Naive thymus-derived CD4-positive, alpha-beta T cell (primary cell): Measurements from ENCODE around the gene GPHN. TPM values are rescaled to one million over a fixed set of nuclear protein-coding genes. Genes with fewer than 3 reads are reported as not detected.

ENCODE experiments used
- ATAC-seq: fragments of 150-1000 bp; cut with Tn5 transposase; 2 replicates; pipeline ENCODE4 v1.10.0; 2021; ENCODE audit warnings: mild to moderate bottlenecking, moderate library complexity
- CTCF ChIA-PET: fragments of 350-600 bp; sonication (Branson Sonifier 250); formaldehyde crosslinking; loops from one replicate; lab custom pipeline; 2021; ENCODE audit warnings: antibody characterized with exemption; lab: Charles Lee
- POLR2A ChIA-PET: fragments of 350-600 bp; sonication (Branson Sonifier 250); formaldehyde crosslinking; loops from one replicate; lab custom pipeline; 2021; ENCODE audit warnings: antibody characterized with exemption, inconsistent platforms; lab: Charles Lee
- DNase-seq, 9 donors: peaks; one replicate each; pipeline versions ENCODE4 v3.0.0 to v3.0.0-alpha.2; 2020 to 2022; ENCODE audit warnings: mixed read lengths in 1 of 9
- H3K27ac ChIP-seq: one replicate; pipeline ENCODE4 v1.7.0; 2013; ENCODE audit warnings: mild to moderate bottlenecking, low read depth, low read length, moderate library complexity
- H3K27me3 ChIP-seq, 2 donors: one replicate each; pipeline ENCODE4 v1.7.0; 2013; ENCODE audit warnings: low read length in 2 of 2, mild to moderate bottlenecking in 2 of 2, moderate library complexity in 2 of 2; ENCODE audit not compliant: control insufficient read depth in 2 of 2, insufficient read depth in 2 of 2
- H3K36me3 ChIP-seq, 3 experiments: 1 replicate in 2 of 3; 2 replicates in 1 of 3; pipeline ENCODE4 v1.7.0; 2013; ENCODE audit warnings: low read length in 3 of 3, mild to moderate bottlenecking in 3 of 3, moderate library complexity in 1 of 3; ENCODE audit not compliant: insufficient read depth in 3 of 3, control insufficient read depth in 2 of 3
- H3K4me1 ChIP-seq, 2 donors: one replicate each; pipeline ENCODE4 v1.7.0; 2013; ENCODE audit warnings: low read length in 2 of 2, mild to moderate bottlenecking in 2 of 2, moderate library complexity in 1 of 2; ENCODE audit not compliant: control insufficient read depth in 2 of 2, insufficient read depth in 2 of 2
- H3K4me3 ChIP-seq: 2 replicates; pipeline ENCODE4 v1.7.0; 2013; ENCODE audit warnings: mild to moderate bottlenecking, low read length
- H3K9me3 ChIP-seq, 3 experiments: 1 replicate in 2 of 3; 2 replicates in 1 of 3; pipeline ENCODE4 v1.7.0; 2013; ENCODE audit warnings: low read length in 3 of 3; ENCODE audit not compliant: control insufficient read depth in 2 of 3
- H3K27ac Mint-ChIP-seq, 9 donors: one replicate each; pipeline ENCODE4 v1.8.0; 2020 to 2022; ENCODE audit warnings: mixed read lengths in 9 of 9, mild to moderate bottlenecking in 8 of 9, moderate library complexity in 5 of 9, inconsistent platforms in 2 of 9
- H3K27me3 Mint-ChIP-seq, 5 donors: one replicate each; pipeline ENCODE4 v1.8.0; 2021 to 2022; ENCODE audit warnings: mixed read lengths in 5 of 5, mild to moderate bottlenecking in 1 of 5
- H3K36me3 Mint-ChIP-seq, 5 donors: one replicate each; pipeline ENCODE4 v1.8.0; 2020 to 2022; ENCODE audit warnings: mixed read lengths in 5 of 5, mild to moderate bottlenecking in 3 of 5, inconsistent platforms in 1 of 5
- H3K4me1 Mint-ChIP-seq, 7 donors: one replicate each; pipeline ENCODE4 v1.8.0; 2020 to 2022; ENCODE audit warnings: mixed read lengths in 7 of 7, mild to moderate bottlenecking in 3 of 7, inconsistent platforms in 1 of 7
- H3K4me3 Mint-ChIP-seq, 10 donors: one replicate each; pipeline ENCODE4 v1.8.0; 2020 to 2022; ENCODE audit warnings: mild to moderate bottlenecking in 10 of 10, mixed read lengths in 10 of 10, moderate library complexity in 6 of 10, inconsistent platforms in 2 of 10
- H3K9me3 Mint-ChIP-seq, 11 donors: one replicate each; pipeline ENCODE4 v1.8.0; 2020 to 2022; ENCODE audit warnings: mixed read lengths in 11 of 11, mild to moderate bottlenecking in 4 of 11, inconsistent platforms in 1 of 11, moderate library complexity in 1 of 11
- intact Hi-C, 2 donors: fragments of 100-400 bp; cut with micrococcal nuclease; formaldehyde crosslinking; loops; one replicate each; pipeline ENCODE4 v1.15.1; 2023
- polyA plus RNA-seq, 2 donors: library from polyadenylated mRNA; unstranded; fragments of 300-500 nt; fragmentation: Illumina TruSeq; gene quantifications; one replicate each; pipeline ENCODE4 v1.2.3, GENCODE V29; 2021
- total RNA-seq, 6 experiments: library from RNA in 5 of 6; stranded (reverse) in 5 of 6; gene quantifications; 1 replicate in 5 of 6; 2 replicates in 1 of 6; pipeline ENCODE4 v1.2.3 and lab custom pipeline; 2021 to 2026

The GPHN gene
- total and polyA plus RNA-seq, 7 experiments from 2014 or later = 6.0 to 28.1 (median 14.3) TPM

GRCh38 chr14:66853311-66853710, 345.4 kb downstream of the GPHN start:
- H3K27me3 Mint-ChIP-seq = no peaks in the 10 kb centered on the region
- no peaks in the 10 kb centered on the region for H3K27me3 ChIP-seq
- ChIA-PET CTCF (interaction anchor here (0.6 kb wide), 1 partner anchor 76 kb away, joined by 4 read pairs; no protein-coding TSS in a partner anchor), POLR2A (no interaction called here)
- H3K9me3 ChIP-seq = no peaks in the 10 kb centered on the region
- ATAC-seq (no peak), DNase-seq (no peak)
- H3K4me3 ChIP-seq = no peak overlapping the region
- no peak overlapping the region for H3K4me3 Mint-ChIP-seq
- no peaks in the 10 kb centered on the region for H3K4me1 Mint-ChIP-seq
- peaks cover 0 to 41% (median 24%) of the 10 kb centered on the region in 5 donors for H3K36me3 Mint-ChIP-seq
- H3K9me3 Mint-ChIP-seq = peaks cover 0 to 15% (median 5%) of the 10 kb centered on the region in 11 donors
- no peaks in the 10 kb centered on the region for H3K36me3 ChIP-seq
- no peak overlapping the region for H3K27ac Mint-ChIP-seq
- no peaks in the 10 kb centered on the region for H3K4me1 ChIP-seq
- intact Hi-C loops = no loop called here
- no peak overlapping the region for H3K27ac ChIP-seq

- Mint-ChIP-seq H3K27ac (no peak overlapping the region), H3K4me3 (no peak overlapping the region), H3K9me3 (peaks cover 4 to 48% (median 26%) of the 10 kb centered on the region in 11 donors), H3K36me3 (peaks cover 0 to 51% (median 24%) of the 10 kb centered on the region in 5 donors), H3K27me3 (no peaks in the 10 kb centered on the region), H3K4me1 (no peaks in the 10 kb centered on the region)
- POLR2A ChIA-PET = no interaction called here
- no peak overlapping the region for H3K27ac ChIP-seq
- ATAC-seq (no peak), DNase-seq (no peak)
- no peaks in the 10 kb centered on the region for H3K4me1 ChIP-seq
- no peaks in the 10 kb centered on the region for H3K9me3 ChIP-seq
- H3K36me3 ChIP-seq = no peaks in the 10 kb centered on the region
- intact Hi-C loops = no loop called here
- H3K4me3 ChIP-seq = no peak overlapping the region
- no peaks in the 10 kb centered on the region for H3K27me3 ChIP-seq
- CTCF ChIA-PET = no interaction called here
These were observed 349.9 kb downstream of the GPHN start for GRCh38 chr14:66857867-66858266.

GRCh38 chr14:66859063-66859671, 351.2 kb downstream of the GPHN start:
- Histone ChIP-seq H3K36me3 (no peaks in the 10 kb centered on the region), H3K9me3 (no peaks in the 10 kb centered on the region), H3K27me3 (no peaks in the 10 kb centered on the region), H3K4me3 (no peak overlapping the region), H3K4me1 (no peaks in the 10 kb centered on the region), H3K27ac (no peak overlapping the region)
- Mint-ChIP-seq H3K27ac (no peak overlapping the region), H3K9me3 (peaks cover 4 to 55% (median 23%) of the 10 kb centered on the region in 11 donors), H3K36me3 (peaks cover 0 to 42% (median 24%) of the 10 kb centered on the region in 5 donors), H3K4me1 (no peaks in the 10 kb centered on the region), H3K4me3 (no peak overlapping the region), H3K27me3 (no peaks in the 10 kb centered on the region)
- intact Hi-C loops = no loop called here
- ATAC-seq = no peak
- ChIA-PET CTCF (no interaction called here), POLR2A (no interaction called here)
- DNase-seq = no peak

- H3K4me1 Mint-ChIP-seq = no peaks in the 10 kb centered on the region
These were observed 373.6 kb downstream of the GPHN start for GRCh38 chr14:66881596-66881995.

DNA sequence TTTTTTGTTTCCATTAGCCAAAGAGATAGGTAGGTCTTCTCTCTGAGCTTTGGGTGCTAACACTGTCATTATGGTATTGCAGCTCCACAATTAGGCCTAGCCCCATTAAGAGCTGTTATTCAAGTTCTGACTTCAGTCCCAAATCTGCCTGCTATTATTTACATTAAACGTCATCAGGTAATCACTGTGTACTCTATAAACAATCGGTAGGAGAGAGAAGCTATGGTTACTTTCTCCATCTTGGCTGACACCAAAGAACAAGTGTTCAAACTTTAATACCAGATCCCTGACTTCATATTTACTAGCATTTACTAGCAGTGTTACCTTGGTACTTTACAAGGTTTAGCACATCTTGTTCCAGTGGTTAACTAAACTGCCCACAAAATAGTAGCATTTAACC, 376.2 kb downstream of the GPHN start:
- H3K36me3 ChIP-seq = no peaks in the 10 kb centered on the region
- H3K27me3 ChIP-seq = no peaks in the 10 kb centered on the region
- Mint-ChIP-seq H3K4me1 (no peaks in the 10 kb centered on the region), H3K9me3 (peaks cover 5 to 60% (median 20%) of the 10 kb centered on the region in 11 donors), H3K27ac (no peak overlapping the region), H3K27me3 (no peaks in the 10 kb centered on the region), H3K36me3 (peaks cover 7 to 70% (median 58%) of the 10 kb centered on the region in 5 donors), H3K4me3 (no peak overlapping the region)
- H3K4me1 ChIP-seq = no peaks in the 10 kb centered on the region
- H3K27ac ChIP-seq = no peak overlapping the region
- ATAC-seq (no peak), DNase-seq (no peak)
- intact Hi-C loops = no loop called here
- CTCF ChIA-PET = no interaction called here
- H3K9me3 ChIP-seq = no peaks in the 10 kb centered on the region
- POLR2A ChIA-PET = no interaction called here
- H3K4me3 ChIP-seq = no peak overlapping the region

More at GRCh38 chr14:66881596-66881995, 373.6 kb downstream of the GPHN start:
- DNase-seq (no peak), ATAC-seq (no peak)
- Mint-ChIP-seq H3K27ac (no peak overlapping the region), H3K9me3 (peaks cover 8 to 63% (median 22%) of the 10 kb centered on the region in 11 donors), H3K36me3 (peaks cover 2 to 60% (median 52%) of the 10 kb centered on the region in 5 donors), H3K4me3 (no peak overlapping the region), H3K27me3 (no peaks in the 10 kb centered on the region)
- Histone ChIP-seq H3K4me3 (no peak overlapping the region), H3K4me1 (no peaks in the 10 kb centered on the region), H3K36me3 (no peaks in the 10 kb centered on the region), H3K27me3 (no peaks in the 10 kb centered on the region), H3K9me3 (no peaks in the 10 kb centered on the region), H3K27ac (no peak overlapping the region)
- ChIA-PET CTCF (interaction anchor here (0.6 kb wide), 1 partner anchor 281 kb away, joined by 3 read pairs; no protein-coding TSS in a partner anchor), POLR2A (no interaction called here)
- intact Hi-C loops = no loop called here

DNA sequence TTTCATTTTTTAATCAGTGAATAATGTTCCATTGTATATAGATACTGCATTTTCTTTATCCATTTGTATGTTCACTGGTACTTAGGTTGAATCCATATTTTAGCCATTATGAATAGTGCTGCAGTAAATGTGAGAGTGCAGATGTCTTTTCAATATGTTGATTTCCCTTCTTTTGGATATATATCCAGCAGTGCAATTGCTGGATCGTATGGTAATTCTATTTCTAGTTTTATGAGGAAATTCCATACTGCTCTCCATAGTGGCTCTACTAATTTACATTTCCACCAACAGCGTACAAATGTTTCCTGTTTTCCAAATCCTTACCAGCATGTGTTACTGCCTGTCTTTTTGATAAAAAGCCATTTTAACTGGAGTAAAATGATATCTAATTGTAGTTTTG, 392.8 kb downstream of the GPHN start:
- Mint-ChIP-seq H3K4me3 (no peak overlapping the region), H3K27me3 (no peaks in the 10 kb centered on the region), H3K4me1 (no peaks in the 10 kb centered on the region), H3K9me3 (peaks cover 3 to 41% (median 15%) of the 10 kb centered on the region in 11 donors), H3K27ac (no peak overlapping the region), H3K36me3 (peaks cover 4 to 40% (median 32%) of the 10 kb centered on the region in 5 donors)
- Histone ChIP-seq H3K4me3 (no peak overlapping the region), H3K9me3 (no peaks in the 10 kb centered on the region), H3K4me1 (no peaks in the 10 kb centered on the region), H3K36me3 (no peaks in the 10 kb centered on the region), H3K27ac (no peak overlapping the region), H3K27me3 (no peaks in the 10 kb centered on the region)
- DNase-seq (no peak), ATAC-seq (no peak)
- CTCF ChIA-PET = no interaction called here
- intact Hi-C loops = no loop called here
- POLR2A ChIA-PET = no interaction called here

DNA sequence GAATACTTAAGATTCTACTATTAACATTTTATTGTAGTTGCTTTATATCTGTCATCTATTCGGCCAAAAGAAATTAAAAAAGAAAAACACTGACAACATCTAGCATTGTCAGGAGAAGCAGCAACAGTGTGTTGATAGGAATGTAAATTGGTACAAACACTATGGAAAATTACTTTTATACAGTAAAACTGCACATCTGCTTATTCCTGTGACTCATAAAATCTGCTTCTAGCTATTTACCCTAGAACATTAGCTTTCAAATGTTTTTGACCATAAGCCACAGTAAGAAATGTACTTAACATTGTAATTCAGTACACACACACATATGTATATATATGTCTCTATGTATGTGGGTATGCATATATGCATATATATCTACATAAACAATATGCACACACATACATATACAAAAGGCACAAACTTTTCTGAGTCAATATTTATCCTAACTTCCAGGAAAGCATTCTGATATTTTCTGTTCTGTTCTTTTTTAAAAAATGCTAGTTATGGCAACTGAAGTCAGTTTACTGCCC, 402.4 kb downstream of the GPHN start:
- H3K4me1 Mint-ChIP-seq = peaks cover 0 to 3% (median 0%) of the 10 kb centered on the region in 7 donors
- Histone ChIP-seq H3K27ac (no peak overlapping the region), H3K9me3 (no peaks in the 10 kb centered on the region), H3K27me3 (no peaks in the 10 kb centered on the region), H3K36me3 (no peaks in the 10 kb centered on the region), H3K4me3 (no peak overlapping the region), H3K4me1 (no peaks in the 10 kb centered on the region)
- ChIA-PET POLR2A (no interaction called here), CTCF (no interaction called here)
- intact Hi-C loops = no loop called here
- H3K9me3 Mint-ChIP-seq = peaks cover 0 to 5% (median 0%) of the 10 kb centered on the region in 11 donors
- ATAC-seq = no peak
- no peak for DNase-seq
- peaks cover 0 to 8% (median 6%) of the 10 kb centered on the region in 5 donors for H3K36me3 Mint-ChIP-seq
- no peak overlapping the region for H3K27ac Mint-ChIP-seq
- no peak overlapping the region for H3K4me3 Mint-ChIP-seq
- H3K27me3 Mint-ChIP-seq = no peaks in the 10 kb centered on the region
